ENCODE data around the gene ACSS3. TPM values are rescaled to one million over a fixed set of nuclear protein-coding genes. Genes with fewer than 3 reads are reported as not detected.
A peak's percentile ranks its signal among the peaks of the same experiment; 100 is the strongest.

ACSS3 gene
- total RNA-seq, 1 donor from 2014 or later, result 1.1 TPM

- no peak for TF ChIP-seq CTCF (IDR thresholded peaks at IDR 0.05; ENCODE audit: insufficient read depth, low read length, severe bottlenecking)
- FAIRE-seq (no peak), DNase-seq (ENCODE audit: low read depth) (no peak)
- Histone ChIP-seq H3K36me3 (ENCODE audit: control insufficient read depth, insufficient read depth, low read length) (no peaks in the 10 kb centered on the region), H3K27me3 (ENCODE audit: control insufficient read depth, insufficient read depth, low read length) (no peaks in the 10 kb centered on the region), H3K4me3 (ENCODE audit: low read depth, low read length) (no peak overlapping the region)
These were observed 178.1 kb downstream of the ACSS3 start for GRCh38 chr12:81255947-81256346.

DNA sequence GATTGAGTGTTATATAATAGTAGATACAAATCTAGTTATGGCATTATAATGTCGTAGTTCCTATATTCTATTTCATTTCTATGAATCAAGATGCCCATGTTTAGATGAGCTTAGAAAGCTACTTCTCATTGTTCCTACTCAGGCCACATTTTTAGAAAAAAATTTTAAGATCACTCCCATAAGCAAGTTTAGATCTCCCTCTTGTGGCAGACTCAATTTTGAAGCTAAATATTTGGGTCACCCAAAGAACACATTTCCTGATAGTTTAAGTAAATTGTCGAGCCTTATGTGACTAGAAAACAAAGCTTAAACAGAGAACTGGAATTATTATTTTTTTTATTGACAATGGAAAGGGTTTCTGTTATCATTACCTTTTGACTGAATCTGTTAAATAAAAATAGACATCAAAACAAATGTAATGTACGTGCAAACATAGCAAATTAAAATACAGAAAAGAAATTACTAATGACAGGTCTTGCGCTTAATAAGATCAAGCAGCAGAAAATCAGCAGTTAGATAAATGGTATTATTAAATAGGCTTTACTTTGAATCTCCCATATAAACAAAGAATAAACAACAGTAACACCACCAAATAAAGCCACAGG lies 180.2 kb downstream of the ACSS3 start:
- DNase-seq (ENCODE audit: low read depth) (peak; percentile 49), FAIRE-seq (no peak)
- Histone ChIP-seq H3K4me3 (ENCODE audit: low read depth, low read length) (no peak overlapping the region), H3K27me3 (ENCODE audit: control insufficient read depth, insufficient read depth, low read length) (no peaks in the 10 kb centered on the region), H3K36me3 (ENCODE audit: control insufficient read depth, insufficient read depth, low read length) (no peaks in the 10 kb centered on the region)
- peak; percentile 30 for TF ChIP-seq CTCF (IDR thresholded peaks at IDR 0.05; ENCODE audit: insufficient read depth, low read length, severe bottlenecking)

GRCh38 chr12:81259360-81259759 lies 181.5 kb downstream of the ACSS3 start:
- no peak for FAIRE-seq
- Histone ChIP-seq H3K4me3 (ENCODE audit: low read depth, low read length) (no peak overlapping the region), H3K27me3 (ENCODE audit: control insufficient read depth, insufficient read depth, low read length) (no peaks in the 10 kb centered on the region), H3K36me3 (ENCODE audit: control insufficient read depth, insufficient read depth, low read length) (no peaks in the 10 kb centered on the region)
- TF ChIP-seq CTCF (IDR thresholded peaks at IDR 0.05; ENCODE audit: insufficient read depth, low read length, severe bottlenecking), result no peak
- DNase-seq (ENCODE audit: low read depth), result no peak

GRCh38 chr12:81261508-81262207 lies 183.8 kb downstream of the ACSS3 start:
- no peak for TF ChIP-seq CTCF (IDR thresholded peaks at IDR 0.05; ENCODE audit: insufficient read depth, low read length, severe bottlenecking)
- no peaks in the 10 kb centered on the region for H3K27me3 ChIP-seq (ENCODE audit: control insufficient read depth, insufficient read depth, low read length)
- no peaks in the 10 kb centered on the region for H3K36me3 ChIP-seq (ENCODE audit: control insufficient read depth, insufficient read depth, low read length)
- FAIRE-seq (no peak), DNase-seq (ENCODE audit: low read depth) (no peak)
- H3K4me3 ChIP-seq (ENCODE audit: low read depth, low read length), result no peak overlapping the region

DNA sequence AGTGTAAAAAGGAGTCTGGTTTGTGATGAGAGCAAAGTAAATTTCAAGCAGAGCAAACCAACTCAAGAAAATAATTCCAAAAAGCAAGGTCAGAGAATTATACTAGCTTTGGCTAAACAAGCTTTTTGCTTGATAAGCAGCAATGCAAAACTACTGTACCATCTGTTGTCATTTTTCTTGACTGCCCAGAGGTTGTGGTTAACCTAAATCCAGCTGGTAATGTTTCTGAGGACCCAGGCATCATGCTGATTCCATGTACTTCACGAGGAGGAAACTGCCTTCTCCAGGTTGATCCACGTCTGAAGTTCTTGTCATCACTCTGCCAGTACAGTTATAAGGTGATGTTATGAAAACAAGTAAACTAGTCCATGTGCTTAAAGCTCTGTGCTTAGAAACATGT lies 185.2 kb downstream of the ACSS3 start:
- no peak for TF ChIP-seq CTCF (IDR thresholded peaks at IDR 0.05; ENCODE audit: insufficient read depth, low read length, severe bottlenecking)
- DNase-seq (ENCODE audit: low read depth) (no peak), FAIRE-seq (no peak)
- no peaks in the 10 kb centered on the region for H3K36me3 ChIP-seq (ENCODE audit: control insufficient read depth, insufficient read depth, low read length)
- no peaks in the 10 kb centered on the region for H3K27me3 ChIP-seq (ENCODE audit: control insufficient read depth, insufficient read depth, low read length)
- H3K4me3 ChIP-seq (ENCODE audit: low read depth, low read length), result no peak overlapping the region

Data from bronchial epithelial cell (primary cell).